ENCODE data around the gene GJB5.

GRCh38 chr1:34746101-34746500 is 8.7 kb upstream of the GJB5 start:
- no peak for TF ChIP-seq EZH2 (IDR thresholded peaks at IDR 0.05)
- TF ChIP-seq EZH2phosphoT487 (IDR thresholded peaks at IDR 0.05) = no peak

Measured in neural progenitor cell (in vitro differentiated cells).